Myocyte (in vitro differentiated cells): ENCODE data around the gene OGG1. TPM values are rescaled to one million over a fixed set of nuclear protein-coding genes. Genes with fewer than 3 reads are reported as not detected.
A peak's percentile ranks its signal among the peaks of the same experiment; 100 is the strongest.

Source experiments
- DNase-seq: peaks from one replicate; pipeline ENCODE4 v3.0.0-alpha.2; 2012; ENCODE audit warnings: low read depth
- polyA plus RNA-seq: library from polyadenylated mRNA; unstranded; fragments of >200 nt; gene quantifications from one replicate; pipeline ENCODE4 v1.2.1, GENCODE V29; 2012; ENCODE audit warnings: missing spikeins
- total RNA-seq: library from RNA; depleted of rRNA; stranded (reverse); fragments of >200 nt; gene quantifications from 2 replicates; pipeline ENCODE4 v1.2.3, GENCODE V29; 2014

Gene OGG1
- total RNA-seq = 18.6 and 31.1 TPM in 2 replicates
- 18.7 TPM for polyA plus RNA-seq

DNA sequence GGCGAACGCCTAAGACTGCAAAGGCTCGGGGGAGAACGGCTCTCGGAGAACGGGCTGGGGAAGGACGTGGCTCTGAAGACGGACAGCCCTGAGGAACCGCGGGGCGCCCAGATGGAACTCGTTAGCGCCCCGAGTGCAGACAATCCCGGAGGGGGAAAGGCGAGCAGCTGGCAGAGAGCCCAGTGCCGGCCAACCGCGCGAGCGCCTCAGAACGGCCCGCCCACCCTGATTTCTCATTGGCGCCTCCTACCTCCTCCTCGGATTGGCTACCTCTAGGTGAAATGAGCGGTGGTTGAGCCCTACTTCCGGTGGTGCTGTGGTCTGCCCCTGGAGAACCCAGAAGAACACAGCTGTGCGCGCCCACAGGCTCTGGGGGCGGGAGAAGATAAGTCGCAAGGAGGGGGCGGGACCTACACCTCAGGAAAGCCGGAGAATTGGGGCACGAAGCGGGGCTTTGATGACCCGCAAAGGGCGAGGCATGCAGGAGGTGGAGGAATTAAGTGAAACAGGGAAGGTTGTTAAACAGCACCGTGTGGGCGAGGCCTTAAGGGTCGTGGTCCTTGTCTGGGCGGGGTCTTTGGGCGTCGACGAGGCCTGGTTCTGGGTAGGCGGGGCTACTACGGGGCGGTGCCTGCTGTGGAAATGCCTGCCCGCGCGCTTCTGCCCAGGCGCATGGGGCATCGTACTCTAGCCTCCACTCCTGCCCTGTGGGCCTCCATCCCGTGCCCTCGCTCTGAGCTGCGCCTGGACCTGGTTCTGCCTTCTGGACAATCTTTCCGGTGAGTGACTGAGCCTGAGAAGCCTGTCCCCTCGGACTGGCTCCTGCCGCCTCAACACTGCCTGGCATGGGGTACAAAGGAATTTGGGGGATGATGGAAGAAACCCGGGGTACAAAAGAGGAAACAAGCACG, at the start of gene OGG1:
Gene OGG1, plus strand, starts transcription at position 308 of the 911 bp plus-strand sequence. Its CDS starts 335 bp downstream, at position 643.
- DNase-seq = peak; percentile 99

DNA sequence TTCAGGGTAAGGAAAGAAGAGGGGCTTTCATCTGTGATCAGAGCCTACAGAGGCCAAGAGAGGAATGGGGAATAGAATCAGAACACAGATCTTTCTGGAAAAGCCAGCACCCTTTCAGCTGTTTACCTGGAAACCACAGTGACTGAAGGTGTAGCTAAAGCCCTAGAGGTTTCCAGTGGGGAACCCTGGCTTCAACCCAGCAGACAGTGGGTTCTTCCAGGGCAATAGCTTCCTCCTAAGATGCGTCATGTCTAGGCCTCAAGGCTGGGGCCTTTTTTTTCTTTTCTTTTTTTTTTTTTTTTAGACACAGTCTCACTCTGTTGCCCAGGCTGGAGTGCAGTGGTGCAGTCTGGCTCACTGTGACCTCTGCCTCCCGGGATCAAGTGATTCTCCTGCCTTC, 49.2 kb upstream of the OGG1 start:
- no peak for DNase-seq

GRCh38 chr3:9701006-9701405, 48.7 kb upstream of the OGG1 start:
- no peak for DNase-seq

GRCh38 chr3:9701711-9702110, 48.0 kb upstream of the OGG1 start:
- no peak for DNase-seq

DNA sequence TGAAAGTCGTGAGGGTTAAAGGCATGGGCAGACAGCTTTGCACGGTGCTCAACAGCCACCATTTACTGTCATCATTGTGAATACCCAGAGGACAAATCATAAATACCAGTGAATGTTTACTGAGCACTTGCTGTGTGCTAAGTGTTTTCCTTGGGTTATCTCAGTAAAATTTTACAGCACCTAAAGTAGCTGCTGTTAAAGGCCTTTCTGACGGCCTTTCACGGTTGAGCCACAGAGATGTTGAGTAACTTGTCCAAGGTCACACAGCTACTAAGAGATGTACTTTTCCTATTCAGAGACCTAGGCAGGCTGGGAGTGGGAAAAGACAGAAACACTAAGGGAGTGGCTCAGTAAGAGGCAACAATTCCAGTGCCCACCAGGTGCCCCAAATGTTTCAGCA, 46.5 kb upstream of the OGG1 start:
- DNase-seq = no peak

GRCh38 chr3:9703736-9704346, 45.9 kb upstream of the OGG1 start, which contains the start of gene CPNE9:
Gene CPNE9, plus strand, starts transcription at chr3:9703833. Its CDS starts 164 bp downstream, at chr3:9703997.
- DNase-seq = no peak

GRCh38 chr3:9704347-9705322, 45.1 kb upstream of the OGG1 start:
- DNase-seq = peak; percentile 40

GRCh38 chr3:9710174-9710739, 39.5 kb upstream of the OGG1 start:
- no peak for DNase-seq

GRCh38 chr3:9712415-9712814, 37.3 kb upstream of the OGG1 start:
- DNase-seq = no peak

GRCh38 chr3:9713142-9713541, 36.6 kb upstream of the OGG1 start:
- DNase-seq = no peak

- no peak for DNase-seq
These were observed 34.6 kb upstream of the OGG1 start for GRCh38 chr3:9715136-9715535.

DNA sequence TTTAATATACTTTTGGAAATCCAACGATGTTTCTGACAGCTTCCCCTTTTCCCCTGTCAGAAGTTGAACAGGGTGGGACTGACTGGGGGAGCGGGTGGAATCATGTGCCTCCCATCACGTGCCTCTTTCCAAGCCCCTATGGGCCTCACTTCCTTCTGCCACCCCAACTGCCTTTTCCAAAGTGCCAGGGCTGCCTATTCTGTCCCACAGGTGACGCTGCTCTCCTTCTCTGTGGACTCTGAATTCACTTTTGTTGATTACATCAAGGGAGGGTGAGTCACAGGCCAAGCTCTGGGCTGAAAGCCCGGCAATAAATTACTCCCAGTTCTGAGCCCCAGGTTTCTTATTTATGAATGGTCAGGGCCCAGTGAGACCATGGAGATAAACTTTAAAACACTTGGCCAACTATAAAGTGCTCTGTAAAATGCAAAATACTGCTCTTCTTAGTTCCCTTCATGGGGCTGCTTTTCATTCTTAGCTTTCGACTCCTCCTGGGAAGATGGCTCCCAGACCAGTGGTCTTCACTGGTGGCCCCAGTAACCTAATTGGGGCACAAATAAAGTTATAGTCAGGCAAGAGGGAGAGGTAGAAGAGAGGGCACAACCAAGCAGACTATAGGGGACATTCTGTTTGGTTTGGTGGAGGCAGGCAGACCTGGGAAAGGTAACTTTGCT, 33.9 kb upstream of the OGG1 start:
- peak; percentile 87 for DNase-seq

DNA sequence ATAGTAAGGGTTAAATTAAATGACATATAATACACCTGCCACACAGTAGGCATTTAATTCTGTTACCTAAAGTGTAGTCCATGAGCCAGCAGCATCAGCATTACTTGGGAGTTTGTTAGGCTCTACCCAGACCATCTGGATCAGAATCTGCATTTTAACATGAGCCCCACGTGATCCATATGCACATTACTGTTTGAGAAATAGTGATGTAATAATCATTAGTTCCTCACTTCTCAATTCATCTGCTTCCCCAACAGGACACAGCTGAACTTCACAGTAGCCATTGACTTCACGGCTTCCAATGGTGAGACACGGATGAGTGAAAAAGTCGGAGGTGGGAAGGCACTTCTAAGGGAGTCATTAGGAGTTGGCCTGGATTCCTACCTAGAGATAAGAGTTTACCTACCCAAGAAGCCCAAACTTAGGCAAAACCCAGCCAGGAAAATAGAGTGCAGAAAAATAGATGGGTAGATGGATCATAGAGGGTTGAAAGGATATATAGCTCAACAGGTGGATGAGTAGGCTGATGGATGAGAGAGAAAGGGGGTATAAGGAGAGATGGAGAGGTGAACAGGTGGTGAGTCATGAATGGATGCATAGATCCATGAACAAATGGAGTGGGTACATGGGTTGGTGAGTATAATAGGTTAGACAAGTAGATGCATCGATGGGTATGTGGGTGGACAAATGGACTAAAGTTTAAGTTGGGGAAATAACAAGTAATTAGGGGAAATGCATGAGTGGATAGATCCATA, 32.8 kb upstream of the OGG1 start:
- DNase-seq = no peak

DNA sequence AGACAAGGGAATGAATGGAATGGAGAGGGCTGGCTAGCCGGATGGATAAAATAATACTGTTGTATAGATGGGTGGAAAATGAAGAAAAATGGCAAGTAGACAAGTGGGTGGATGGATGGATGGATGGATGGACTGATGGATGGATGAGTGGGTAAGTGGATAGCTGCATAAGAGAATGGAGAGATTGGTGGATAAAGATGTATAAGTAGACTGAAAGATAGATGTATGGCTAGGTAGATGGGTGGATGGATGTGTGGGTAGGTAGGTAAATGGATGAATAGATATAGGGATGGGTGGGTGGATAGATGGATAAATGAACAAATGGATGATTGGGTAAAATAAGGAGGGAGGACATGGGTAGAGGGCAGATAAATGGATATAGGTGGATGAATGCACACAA, 32.2 kb upstream of the OGG1 start:
- no peak for DNase-seq

- no peak for DNase-seq
These were observed 31.6 kb upstream of the OGG1 start for GRCh38 chr3:9718118-9718517.

- peak; percentile 56 for DNase-seq
These were observed 28.6 kb upstream of the OGG1 start for GRCh38 chr3:9721015-9721699.

GRCh38 chr3:9721700-9722060, 28.1 kb upstream of the OGG1 start:
- no peak for DNase-seq

- no peak for DNase-seq
These were observed 23.8 kb upstream of the OGG1 start for GRCh38 chr3:9725775-9726515.
